Stimulated activated CD8-positive, alpha-beta memory T cell treated with anti-CD3 and anti-CD28 coated beads, Interleukin-15, amount 100 ng/mL, for 1 hour (primary cell): ENCODE results near the gene HK1.
"Not testable (repeated sequence)": the region's sequence is repeated elsewhere in the genome, so short reads cannot be mapped to it uniquely, and the experiment has no call there.

Source experiments
- DNase-seq: peaks from one replicate; pipeline ENCODE4 v3.0.0-alpha.2; 2020; ENCODE audit warnings: low read depth

HK1 gene

DNA sequence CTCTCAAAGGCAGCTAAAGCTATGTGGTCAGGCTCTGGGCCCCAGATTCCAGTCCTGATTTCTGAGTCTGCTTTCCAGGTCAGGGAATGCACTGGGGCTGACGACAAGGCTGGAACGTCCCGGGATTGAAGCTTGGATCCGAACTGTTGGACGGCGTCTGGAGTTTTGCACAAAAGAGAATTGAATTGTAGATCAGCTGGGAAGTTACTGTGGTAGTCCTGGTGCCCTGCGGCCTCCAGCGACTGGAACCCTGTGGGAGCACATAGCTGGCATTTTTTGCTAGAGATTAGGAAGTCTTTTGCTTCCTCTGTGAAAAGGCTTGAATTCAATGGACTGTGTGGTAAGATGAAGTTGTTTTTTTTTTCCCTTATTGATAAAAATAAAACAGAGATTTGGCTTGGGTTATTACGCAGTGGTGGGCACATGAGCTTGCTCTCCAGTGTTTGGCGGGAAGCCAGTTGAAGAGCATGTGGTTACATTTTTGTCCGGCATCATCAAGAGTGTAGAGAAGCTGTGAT, at the start of gene HK1:
HK1 (plus strand) TSS at position 51 of the 518 bp plus-strand sequence.
- DNase-seq = no peak

DNA sequence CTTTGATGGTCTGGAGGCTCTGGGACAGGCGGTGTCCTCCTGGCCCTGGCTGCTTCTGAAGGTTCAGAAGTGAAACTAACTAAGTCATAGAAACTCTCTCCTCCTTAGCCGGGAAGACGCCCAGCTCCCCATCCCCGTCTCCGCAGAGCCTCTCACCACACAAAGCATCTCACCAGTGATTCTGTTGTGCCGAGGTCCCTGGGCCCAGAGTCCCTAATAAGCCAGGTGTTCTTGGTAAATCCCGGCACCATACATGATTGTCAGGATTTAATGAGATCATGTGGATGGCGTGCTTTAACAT, 48.7 kb upstream of the HK1 start:
- DNase-seq = no peak

DNA sequence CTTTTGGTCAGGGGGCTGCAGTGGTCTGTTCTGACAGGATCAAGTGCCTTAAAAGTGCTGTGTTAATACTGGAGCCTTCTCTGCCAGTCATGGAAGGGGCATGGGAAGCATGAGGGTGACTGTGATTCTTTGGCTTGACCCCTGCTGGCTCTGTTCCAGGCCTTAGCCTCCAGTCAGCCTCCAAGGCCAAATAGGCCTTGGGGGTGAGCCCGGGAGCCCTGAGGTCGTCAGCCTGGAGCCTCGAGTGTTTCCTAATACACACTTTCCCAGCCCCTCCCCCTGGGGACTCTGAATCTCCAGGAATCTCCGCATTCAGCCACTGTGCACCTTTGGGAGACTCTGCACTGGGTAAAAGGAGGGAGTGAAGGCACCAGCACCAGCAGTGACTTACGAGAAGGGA, 48.2 kb upstream of the HK1 start:
- DNase-seq = no peak

DNA sequence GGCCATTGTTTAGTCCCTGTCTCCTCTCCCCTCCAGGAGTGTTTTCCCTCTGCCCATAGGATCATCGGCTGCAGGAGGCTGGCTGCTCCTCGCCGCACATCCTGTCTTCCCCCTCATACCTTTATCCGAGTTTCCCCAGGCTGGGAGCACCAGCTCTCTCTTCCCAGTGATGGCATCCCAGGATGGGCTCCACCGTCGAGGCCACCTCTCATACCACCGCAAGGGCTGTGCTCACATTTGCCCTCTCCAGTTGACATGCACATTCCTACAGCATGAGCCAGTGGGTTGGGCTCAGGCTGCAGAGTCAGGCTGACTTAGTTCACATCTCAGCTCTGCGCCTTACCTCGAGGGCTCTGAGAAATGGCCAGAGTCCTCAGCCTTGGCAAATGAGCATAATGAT, 46.0 kb upstream of the HK1 start:
- no peak for DNase-seq

DNA sequence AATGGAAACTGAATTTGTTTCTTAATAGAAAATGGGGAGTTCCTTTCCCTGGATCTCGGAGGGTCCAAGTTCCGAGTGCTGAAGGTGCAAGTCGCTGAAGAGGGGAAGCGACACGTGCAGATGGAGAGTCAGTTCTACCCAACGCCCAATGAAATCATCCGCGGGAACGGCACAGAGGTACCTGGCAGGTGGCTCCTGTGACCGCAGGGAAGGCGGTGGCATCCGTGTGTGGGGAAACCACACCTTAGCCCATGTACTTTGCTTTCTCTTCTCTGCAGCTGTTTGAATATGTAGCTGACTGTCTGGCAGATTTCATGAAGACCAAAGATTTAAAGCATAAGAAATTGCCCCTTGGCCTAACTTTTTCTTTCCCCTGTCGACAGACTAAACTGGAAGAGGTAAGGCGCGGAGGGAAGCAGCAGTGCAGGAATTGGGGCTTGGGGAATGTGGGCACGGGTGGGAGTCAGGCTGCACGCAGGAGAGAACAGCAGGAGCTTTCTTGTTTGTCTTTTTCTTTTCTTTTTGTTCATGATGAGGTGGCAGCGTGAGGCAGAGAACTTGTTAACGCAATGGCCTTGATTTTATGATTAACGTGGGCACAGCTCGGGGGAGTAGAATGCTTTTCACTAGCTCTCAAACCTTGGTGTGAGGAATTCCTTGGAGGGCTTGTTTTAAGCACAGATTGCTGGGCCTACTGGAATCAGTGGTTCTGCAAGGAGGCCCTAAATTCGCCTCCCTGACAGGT, 45.4 kb upstream of the HK1 start:
- no peak for DNase-seq

DNA sequence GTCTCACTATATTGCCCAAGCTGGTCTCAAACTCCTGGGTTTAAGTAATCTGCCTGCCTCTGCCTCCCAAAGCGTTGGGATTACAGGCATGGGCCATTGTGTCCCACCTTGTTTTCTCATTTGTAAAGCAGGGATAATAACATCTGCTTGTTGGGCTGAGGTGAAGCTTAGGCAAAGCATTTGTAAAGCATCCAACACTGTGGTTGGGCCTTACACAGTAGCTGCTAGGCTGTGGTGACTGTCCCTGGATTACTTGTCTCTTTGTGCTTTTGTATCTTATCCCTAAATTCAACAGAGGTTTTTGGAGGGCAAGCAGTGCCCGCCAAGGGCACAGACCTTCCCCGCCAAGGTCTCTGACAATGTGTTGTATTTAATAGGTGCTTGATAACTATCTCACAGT, 43.8 kb upstream of the HK1 start:
- DNase-seq = no peak

DNA sequence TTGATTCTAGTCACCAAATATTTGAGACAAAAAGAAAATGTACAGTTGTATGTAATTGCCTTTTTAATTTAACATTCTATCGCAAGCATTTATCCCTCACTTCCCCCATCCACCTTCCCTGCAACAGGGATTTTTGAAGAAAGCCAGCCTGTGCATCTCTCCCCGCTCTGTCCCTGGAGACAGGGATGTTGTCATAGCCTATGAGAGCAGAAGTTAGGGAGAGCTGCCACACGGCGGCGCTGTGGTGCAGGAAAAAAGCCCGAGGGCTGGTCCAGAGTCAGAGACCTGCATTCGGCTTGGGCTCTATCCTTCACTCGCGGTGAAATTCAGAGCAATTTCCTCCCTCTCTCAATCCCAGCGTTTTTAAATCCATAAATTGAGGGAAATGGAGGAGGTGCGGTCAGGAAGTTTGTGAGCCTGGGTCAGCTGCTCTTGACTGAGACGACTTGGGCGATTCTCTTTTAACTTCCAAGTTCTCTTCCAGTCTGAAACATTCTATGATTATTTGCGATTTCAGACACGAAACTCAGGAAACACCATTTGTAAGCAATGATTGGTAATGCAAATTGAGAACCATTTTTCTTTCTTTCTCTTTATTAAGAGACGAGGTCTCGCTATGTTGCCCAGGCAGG, 40.7 kb upstream of the HK1 start:
- DNase-seq = peak; percentile 82

DNA sequence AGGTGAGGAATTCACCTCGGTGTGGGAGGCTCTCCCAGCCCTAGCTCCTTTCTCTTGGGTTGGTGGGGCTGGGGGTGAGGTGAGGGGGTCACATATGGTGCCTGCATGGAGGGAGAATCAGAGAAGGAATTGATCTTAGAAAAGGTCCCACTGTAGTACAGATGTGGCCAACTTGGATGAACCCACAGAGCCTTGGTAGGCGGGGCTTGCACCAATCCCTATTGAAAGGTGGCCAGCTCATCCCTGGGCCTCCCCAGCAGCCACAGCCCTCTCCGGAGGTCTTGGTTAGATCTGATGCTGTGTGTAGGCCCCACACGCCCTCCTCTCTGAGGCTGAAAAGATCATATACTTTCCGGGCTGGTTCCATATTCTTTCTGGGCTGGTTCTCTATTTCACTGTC, 39.2 kb upstream of the HK1 start:
- DNase-seq = no peak

DNA sequence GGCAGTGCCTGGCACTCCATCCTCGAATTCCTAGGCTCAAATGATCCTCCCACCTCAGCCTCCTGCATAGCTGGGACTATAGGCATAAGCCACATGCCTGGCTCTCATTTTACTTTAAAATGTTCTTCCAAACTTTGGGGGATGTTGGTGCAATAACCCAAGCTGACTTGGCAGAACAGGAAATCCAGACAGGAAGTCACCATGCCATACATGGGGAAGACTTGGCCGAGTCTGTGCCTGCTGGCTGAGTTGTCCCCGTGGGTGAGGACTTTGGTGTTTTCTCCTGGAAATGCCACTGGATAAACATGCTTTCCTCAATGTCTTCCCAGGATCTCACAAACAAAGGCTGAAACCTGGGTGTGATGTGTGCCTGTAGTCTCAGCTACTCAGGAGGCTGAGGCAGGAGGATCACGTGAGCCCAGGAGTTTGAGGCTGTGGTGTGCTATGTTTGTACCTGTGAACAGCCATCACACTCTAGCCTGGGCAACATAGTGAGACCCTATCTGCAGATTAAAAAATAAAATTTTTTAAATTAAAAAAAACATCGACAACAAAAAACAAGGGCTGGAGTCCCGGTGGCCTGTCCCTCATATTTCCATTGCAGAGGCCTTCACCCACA, 38.4 kb upstream of the HK1 start:
- no peak for DNase-seq

DNA sequence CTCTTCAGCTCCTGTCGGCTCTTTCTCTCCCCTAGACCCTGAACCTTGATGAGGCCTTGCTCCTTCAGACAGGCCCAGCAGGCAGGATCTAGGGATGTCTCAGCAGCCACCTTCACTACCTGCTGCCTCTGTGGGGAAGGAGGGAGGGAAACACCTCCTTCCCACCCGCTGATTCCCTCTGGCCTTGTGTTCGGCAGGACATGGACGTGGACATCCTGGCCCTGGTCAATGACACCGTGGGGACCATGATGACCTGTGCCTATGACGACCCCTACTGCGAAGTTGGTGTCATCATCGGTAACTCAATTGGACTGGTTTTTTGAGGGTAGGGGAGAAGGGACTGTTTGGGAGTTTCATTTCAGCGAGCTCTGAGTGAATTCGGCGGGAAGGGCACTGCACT, 37.8 kb upstream of the HK1 start:
- DNase-seq = no peak

DNA sequence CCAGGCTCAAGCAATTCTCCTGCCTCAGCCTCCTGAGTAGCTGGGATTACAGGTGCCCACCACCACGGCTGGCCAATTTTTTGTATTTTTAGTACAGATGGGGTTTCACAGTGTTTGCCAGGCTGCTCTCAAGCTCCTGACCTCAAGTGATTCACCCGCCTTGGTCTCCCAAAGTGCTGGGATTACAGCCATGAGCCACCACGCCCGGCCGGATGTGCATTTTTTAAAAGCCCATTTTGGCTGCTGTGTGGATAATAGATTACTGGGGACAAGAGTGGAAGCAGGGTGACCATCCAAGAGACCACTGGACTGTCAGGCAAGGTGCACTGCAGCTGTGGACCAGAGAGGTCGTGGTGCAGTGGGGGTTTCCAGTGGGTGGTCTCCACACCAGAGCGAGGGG, 36.7 kb upstream of the HK1 start:
- DNase-seq = no peak

DNA sequence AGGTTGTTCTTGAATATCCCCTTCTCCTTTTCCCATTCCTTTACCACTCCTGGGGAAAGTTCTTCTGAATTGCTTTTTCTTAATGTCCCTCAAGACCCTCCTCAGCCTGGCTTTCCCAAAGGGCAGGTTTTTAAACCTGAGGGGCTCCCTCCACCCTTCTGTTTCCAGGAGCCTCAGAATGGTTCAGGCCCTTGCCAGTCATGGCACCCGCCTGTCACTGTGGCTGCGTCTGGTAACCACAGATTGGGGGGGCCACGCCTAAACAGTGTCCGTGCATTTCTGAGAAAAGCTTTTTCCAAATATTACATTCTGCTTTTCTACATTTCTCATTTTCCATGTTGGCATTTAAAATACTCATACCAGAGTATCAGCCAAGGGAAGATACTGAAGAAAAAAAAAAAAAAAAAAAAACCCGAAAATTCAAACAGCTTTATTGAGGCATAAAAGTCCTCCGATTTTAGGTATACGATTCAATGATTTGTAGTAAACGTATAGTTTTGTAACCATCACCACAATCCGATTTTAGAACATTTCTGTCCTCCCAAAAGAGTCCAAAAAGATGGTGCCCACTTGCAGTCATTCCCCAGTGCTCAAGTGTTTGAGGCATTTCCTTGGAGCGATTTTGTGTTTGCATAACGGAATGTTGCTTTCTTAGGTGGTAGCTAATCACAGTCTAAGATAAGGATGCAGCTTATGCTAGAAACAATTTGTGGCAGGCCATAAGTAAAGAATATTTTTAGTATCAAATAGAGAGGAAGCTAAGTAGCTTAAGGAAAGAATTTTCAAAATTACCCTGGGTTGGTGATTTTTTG, 36.0 kb upstream of the HK1 start:
- no peak for DNase-seq

DNA sequence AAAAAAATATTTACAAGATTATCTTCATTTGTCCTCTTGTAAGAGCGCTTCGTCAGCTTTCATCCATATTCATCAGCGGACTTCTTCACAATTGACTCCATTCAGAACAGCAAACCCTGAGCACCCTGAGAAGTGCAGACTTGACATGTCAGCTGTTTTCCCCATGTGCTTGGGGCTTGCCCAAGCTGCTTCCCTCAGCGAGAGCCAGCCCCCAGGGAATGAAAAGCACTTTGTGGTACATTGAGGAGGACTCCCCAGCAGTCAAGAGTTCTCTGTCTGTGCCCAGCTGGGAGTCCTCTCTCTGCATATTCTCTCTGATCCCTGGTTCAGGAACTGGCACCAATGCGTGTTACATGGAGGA, 35.5 kb upstream of the HK1 start:
- DNase-seq = no peak

DNA sequence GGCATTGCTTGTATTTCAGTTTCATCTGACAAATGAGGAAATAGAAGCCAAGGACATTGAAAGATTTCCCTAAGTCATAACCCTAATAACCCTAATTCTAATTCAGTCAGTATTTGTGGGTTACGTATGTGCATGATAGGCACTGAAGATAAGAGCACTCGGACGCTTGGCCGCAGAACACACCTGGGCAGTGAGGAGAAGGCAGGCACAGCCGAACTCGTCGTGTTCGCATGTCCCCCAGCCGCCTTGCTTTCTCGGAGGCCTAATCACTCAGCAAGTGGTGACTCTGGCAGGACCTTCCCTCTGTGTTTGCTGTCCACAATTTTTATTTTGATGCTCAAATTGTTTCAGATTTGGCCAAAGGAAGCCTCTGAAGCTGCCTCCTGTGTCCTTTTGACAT, 34.5 kb upstream of the HK1 start:
- no peak for DNase-seq

DNA sequence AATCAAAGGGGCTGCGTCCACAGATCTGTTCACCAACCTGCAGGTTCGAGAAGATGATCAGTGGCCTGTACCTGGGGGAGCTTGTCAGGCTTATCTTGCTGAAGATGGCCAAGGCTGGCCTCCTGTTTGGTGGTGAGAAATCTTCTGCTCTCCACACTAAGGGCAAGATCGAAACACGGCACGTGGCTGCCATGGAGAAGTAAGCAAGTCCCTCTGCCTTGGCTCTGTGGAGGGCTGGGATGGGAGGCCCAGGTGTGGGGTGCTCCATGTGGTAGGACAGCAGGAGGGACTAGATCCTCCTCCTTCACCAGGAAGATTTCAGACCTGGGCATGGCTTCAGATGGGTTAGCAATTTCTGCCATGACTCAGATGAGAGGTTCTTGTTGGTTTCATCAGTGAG, 32.3 kb upstream of the HK1 start:
- DNase-seq = no peak

DNA sequence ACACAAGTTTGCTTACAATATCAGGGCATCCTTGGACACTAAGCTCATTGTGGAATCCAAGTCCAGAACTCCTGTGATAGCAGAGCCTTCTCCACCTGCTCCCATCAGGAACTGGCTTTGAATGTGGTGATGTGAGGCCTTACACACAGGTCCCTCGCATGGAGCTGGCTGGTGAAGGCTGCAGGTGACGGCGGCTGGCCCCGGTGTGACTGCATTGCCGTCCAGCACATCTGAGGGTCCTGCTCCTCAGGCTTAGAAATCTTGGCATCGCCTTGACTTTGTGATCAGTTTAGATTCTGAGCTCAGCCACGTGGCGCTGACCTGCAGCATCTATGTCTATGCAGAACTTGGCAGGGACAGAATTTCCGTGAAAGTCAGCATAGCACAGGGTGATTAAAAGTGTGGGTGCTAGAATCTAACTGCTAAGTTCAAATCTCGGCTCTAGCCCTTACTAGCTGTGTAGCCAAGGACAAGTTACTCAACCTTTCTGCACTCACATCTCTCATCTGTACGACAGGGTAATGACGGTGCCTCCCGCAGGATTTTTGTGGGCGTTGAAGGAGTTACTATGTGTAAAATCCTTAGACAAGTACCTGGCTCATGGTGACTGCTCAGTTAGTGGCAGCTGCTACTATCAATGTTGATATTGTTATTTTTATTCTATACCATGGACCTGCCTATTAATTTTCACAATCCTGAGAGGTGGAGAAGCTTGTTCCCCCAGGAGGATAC, 31.5 kb upstream of the HK1 start:
- DNase-seq = no peak

DNA sequence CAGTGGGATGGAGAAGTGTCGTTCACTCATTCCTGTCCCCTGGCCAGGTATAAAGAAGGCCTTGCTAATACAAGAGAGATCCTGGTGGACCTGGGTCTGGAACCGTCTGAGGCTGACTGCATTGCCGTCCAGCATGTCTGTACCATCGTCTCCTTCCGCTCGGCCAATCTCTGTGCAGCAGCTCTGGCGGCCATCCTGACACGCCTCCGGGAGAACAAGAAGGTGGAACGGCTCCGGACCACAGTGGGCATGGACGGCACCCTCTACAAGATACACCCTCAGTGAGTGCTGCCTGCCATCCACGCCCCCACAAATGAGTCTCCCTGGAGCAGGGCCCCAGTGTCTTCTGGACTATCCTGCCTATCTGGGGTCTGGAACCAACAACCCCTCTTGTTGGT, 31.0 kb upstream of the HK1 start:
- no peak for DNase-seq

DNA sequence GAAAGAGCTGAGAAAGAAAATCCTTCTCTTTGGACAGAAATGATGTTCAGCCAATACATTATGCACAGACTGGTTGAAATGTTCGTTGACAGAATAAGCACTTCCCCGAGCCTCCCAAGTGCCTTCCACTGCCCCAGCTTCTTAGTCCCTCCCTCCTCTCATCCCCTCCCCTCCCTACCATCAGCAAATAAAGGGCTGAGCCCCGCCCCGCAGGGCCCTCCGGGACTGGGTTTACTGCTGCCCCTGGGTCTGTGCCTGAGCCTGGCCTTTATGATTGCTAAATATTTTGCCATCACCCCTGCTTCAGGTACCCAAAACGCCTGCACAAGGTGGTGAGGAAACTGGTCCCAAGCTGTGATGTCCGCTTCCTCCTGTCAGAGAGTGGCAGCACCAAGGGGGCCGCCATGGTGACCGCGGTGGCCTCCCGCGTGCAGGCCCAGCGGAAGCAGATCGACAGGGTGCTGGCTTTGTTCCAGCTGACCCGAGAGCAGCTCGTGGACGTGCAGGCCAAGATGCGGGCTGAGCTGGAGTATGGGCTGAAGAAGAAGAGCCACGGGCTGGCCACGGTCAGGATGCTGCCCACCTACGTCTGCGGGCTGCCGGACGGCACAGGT, 30.1 kb upstream of the HK1 start:
- DNase-seq = no peak

DNA sequence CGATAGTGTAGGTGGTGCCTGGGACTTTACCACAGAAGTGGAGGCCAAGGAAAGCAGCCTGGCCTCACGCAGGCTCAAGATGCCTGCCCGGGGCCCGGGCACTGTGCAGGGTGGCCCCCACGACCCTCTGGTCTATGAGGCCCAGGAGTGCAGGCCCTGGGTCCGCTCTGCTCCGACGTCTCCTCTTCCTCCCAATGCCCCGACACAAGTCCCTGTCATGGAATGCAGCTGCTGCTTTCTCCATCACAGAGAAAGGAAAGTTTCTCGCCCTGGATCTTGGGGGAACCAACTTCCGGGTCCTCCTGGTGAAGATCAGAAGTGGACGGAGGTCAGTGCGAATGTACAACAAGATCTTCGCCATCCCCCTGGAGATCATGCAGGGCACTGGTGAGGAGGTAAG, 28.3 kb upstream of the HK1 start:
- no peak for DNase-seq

DNA sequence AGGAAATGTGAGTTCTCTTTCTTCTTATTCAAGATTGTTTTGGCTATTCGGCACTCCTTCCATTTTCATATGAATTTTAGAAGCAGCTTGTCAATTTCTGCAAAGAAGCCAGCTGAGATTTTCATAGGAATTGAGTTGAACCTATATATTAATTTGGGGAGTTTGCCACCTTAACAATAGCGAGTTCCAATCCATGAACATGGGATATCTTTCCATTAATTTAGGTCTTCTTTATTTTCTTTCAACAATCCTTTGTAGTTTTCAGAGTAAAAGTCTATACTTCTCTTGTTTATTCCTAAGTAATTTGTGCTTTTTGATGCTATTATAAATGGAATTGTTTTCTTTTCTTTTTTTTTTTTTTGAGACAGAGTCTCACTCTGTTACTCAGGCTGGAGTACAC, 26.9 kb upstream of the HK1 start:
- not testable (repeated sequence) for DNase-seq

DNA sequence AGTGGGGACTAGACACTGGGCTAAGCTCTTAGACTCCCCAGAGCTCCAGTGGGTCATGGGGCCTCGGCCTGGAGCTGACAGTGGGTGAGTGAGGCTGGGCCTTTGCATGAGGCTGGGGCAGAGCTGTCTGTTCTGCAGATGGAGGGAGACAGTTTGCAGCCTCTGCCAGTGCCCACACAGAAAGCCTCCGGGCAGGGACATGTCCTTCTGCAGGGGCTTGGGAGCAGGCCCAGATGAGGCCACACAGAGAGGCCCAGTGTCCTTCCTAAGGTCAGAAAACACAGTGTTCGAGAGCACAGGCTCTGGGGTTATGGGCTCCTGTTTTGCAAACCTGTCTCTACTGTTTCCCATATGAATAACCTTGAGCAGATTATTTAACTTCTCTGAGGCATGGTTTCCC, 25.1 kb upstream of the HK1 start:
- no peak for DNase-seq

DNA sequence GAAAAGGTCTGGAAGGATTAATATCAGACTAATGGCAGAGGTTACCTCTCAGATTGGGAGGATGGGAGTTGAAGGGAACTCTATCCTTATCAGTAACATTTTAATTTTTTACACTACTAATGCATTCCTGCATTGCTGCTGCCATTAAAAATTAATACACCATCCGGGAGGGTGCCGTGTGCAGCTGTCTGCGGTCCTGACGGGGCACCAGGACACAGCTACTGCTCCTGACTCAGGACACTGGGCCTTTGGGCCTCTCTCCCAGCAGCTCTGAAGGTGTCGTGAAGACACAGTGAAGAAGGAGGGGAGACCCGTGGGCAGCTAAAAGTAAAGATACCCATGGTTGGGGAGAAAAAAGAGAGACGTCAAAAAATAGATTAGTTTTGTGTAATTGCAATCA, 23.4 kb upstream of the HK1 start:
- no peak for DNase-seq
